Frontal cortex (tissue), 4 donors: ENCODE data around the gene LBHD1. TPM values are rescaled to one million over a fixed set of nuclear protein-coding genes. Genes with fewer than 3 reads are reported as not detected.
A peak's percentile ranks its signal among the peaks of the same experiment; 100 is the strongest.
"Not testable (repeated sequence)": the region's sequence is repeated elsewhere in the genome, so short reads cannot be mapped to it uniquely, and the experiment has no call there.

Source experiments
- DNase-seq, 2 donors: peaks; one replicate each; pipeline ENCODE4 v3.0.0; 2012; ENCODE audit warnings: low spot score in 2 of 2
- FAIRE-seq: peaks from 2 replicates; lab custom pipeline; 2012; peaks lifted over from hg19 to GRCh38; lab: Jason Lieb, UNC
- small RNA-seq: library from RNA; depleted of rRNA; stranded (forward); fragments of <200 nt; gene quantifications from one replicate; pipeline ENCODE3, GENCODE V24; 2014
- total RNA-seq: library from RNA; depleted of rRNA; stranded (reverse); fragments of >200 nt; gene quantifications from one replicate; pipeline ENCODE4 v1.2.3, GENCODE V29; 2014
- donor health status: control.
- donor health status: control.
- donor health status: control.

LBHD1 gene
- total RNA-seq, 1 donor from 2014 or later: 3.3 TPM

DNA sequence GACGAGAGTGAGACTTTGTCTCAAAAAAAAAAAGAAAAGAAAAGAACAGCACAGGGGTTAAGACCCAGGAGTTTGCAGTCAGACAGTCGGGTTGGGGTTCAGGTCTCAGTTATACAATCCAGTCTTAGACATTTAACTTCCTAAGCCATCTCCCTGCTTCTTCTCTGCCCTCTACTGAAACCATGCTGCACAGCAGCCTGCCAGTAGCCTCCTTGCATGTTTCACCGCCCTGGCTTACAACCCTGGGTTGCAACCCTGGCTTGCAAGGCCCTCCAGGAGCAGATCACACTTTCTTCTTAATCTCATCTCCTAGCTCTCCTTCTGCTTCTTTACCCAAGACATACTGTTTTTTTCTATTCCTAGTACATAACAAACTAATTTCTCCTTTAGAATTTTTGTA, 44.4 kb downstream of the LBHD1 start:
- no peak for FAIRE-seq
- no peak for DNase-seq

- FAIRE-seq: no peak
These were observed 49.5 kb downstream of the LBHD1 start for GRCh38 chr11:62622476-62623089.

GRCh38 chr11:62621567-62622470, 50.2 kb downstream of the LBHD1 start, which contains the start of gene B3GAT3:
TSS of gene B3GAT3 (minus strand) at chr11:62621986. CDS start at chr11:62621947, 39 bp downstream.
- peak; percentile 99 for DNase-seq
- no peak for FAIRE-seq

More at GRCh38 chr11:62622476-62623089, 49.5 kb downstream of the LBHD1 start:
- DNase-seq: no peak

DNA sequence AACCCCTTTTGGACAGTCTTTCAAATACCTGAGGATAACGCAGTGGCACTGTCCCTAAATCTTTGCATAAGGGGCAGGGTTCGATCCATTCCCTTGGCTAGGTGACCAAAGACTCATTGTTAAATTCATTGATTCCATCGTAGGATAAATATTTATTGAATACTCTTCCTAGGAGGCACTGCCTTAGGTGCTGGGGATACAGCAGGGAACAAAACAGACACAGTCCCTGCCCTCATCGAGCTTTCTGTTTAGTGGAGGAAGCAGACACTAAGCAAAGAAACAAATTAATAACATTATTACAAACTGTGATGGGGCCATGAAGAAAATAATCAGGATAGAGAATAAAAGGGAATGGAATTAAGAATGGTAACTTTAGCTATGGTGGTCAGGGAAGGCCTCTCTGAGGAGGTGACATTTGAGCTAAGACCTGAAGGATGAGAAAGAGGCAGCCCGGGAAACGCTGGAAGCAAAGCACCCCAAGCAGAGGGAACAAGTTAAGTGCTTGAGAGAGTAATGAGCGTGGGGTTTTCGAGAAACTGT, 51.0 kb downstream of the LBHD1 start:
- DNase-seq (no peak), FAIRE-seq (no peak)

- not testable (repeated sequence) for FAIRE-seq, DNase-seq
These were observed 55.1 kb downstream of the LBHD1 start for GRCh38 chr11:62616957-62617356.

DNA sequence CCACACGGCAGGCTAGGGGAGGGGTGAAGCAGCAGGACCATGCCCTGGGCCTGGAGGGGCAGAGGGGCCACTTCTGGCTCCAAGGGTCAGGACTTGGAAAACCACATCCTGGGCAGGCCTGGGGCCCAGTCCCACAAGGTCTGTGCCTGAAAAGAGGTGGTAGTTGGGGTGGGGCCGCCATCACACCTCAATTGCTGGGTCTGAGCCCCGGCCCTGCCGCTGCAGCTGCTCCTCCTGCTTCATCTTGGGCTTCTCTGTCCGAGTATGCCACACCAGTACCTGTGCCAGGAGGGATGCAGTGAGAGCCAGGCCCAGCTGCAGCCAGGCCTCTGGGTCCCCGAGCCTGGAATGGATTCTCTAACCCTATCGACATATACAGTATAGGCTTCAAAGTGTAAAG, 56.5 kb downstream of the LBHD1 start:
- DNase-seq (no peak), FAIRE-seq (no peak)

DNA sequence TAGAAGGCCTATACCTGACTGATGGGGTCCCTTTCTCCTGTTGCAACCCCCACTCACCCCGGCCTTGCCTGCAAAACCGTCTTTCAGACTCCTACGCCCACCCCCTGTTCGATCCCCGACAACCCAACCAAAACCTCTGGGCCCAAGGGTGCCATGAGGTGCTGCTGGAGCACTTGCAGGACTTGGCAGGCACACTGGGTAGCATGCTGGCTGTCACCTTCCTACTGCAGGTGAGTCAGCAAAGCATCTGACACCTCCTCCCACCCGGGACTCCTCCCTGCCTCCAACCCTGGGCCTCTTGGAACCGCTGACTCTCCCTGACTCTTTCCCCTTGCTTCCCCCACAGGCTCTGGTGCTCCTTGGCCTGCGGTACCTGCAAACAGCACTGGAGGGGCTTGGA, 57.8 kb downstream of the LBHD1 start:
- FAIRE-seq: no peak

GRCh38 chr11:62613291-62613778, 58.7 kb downstream of the LBHD1 start:
- FAIRE-seq (no peak), DNase-seq (no peak)

More for the DNA sequence above, 57.8 kb downstream of the LBHD1 start:
- no peak for DNase-seq

Small RNA genes within 50 kb of the gene (small RNA-seq; reads per million reads assigned to genes)
- gene SNORA57: not detected

Other genes starting within 250 kb of the LBHD1 start
- gene AHNAK, start 125.5 kb downstream of the LBHD1 start, total RNA-seq: 15.9 TPM
- 1,985 TPM for gene EEF1G, start 98.4 kb downstream of the LBHD1 start, total RNA-seq
- gene TUT1, start 80.7 kb downstream of the LBHD1 start, total RNA-seq: 4.5 TPM
- 154 TPM for gene MTA2, start 70.4 kb downstream of the LBHD1 start, total RNA-seq
- gene EML3, start 59.5 kb downstream of the LBHD1 start, total RNA-seq: 4.9 TPM
- gene ROM1, start 59.0 kb downstream of the LBHD1 start, total RNA-seq: 1.2 TPM
- gene B3GAT3, start 50.3 kb downstream of the LBHD1 start, total RNA-seq: 21.6 TPM
- gene GANAB, start 25.7 kb downstream of the LBHD1 start, total RNA-seq: 62.8 TPM
- 20.8 TPM for gene INTS5, start 19.0 kb downstream of the LBHD1 start, total RNA-seq
- 25.3 TPM for gene C11orf98, start 7.1 kb downstream of the LBHD1 start, total RNA-seq
- gene CSKMT, start 7.0 kb downstream of the LBHD1 start, total RNA-seq: 10.2 TPM
- gene UQCC3, start 594 bp downstream of the LBHD1 start, total RNA-seq: 5.7 TPM
- 84.8 TPM for gene UBXN1, start 6.8 kb upstream of the LBHD1 start, total RNA-seq
- 0.82 TPM for gene LRRN4CL, start 17.3 kb upstream of the LBHD1 start, total RNA-seq
- 149 TPM for gene BSCL2, start 35.2 kb upstream of the LBHD1 start, total RNA-seq
- gene GNG3, start 35.4 kb upstream of the LBHD1 start, total RNA-seq: 20.0 TPM
- gene HNRNPUL2, start 55.2 kb upstream of the LBHD1 start, total RNA-seq: 15.1 TPM
- gene TTC9C, start 56.2 kb upstream of the LBHD1 start, total RNA-seq: 26.9 TPM
- gene ZBTB3, start 81.9 kb upstream of the LBHD1 start, total RNA-seq: 17.1 TPM
- gene POLR2G, start 89.3 kb upstream of the LBHD1 start, total RNA-seq: 59.9 TPM
- gene TAF6L, start 99.1 kb upstream of the LBHD1 start, total RNA-seq: 15.1 TPM
- 17.1 TPM for gene TMEM179B, start 115.1 kb upstream of the LBHD1 start, total RNA-seq
- 14.7 TPM for gene TMEM223, start 119.7 kb upstream of the LBHD1 start, total RNA-seq
- 10.6 TPM for gene NXF1, start 133.2 kb upstream of the LBHD1 start, total RNA-seq
- gene STX5, start 159.8 kb upstream of the LBHD1 start, total RNA-seq: 31.0 TPM
- not detected for gene TEX54, start 160.6 kb upstream of the LBHD1 start, total RNA-seq
- gene WDR74, start 167.3 kb upstream of the LBHD1 start, total RNA-seq: 48.5 TPM
- gene SLC3A2, start 208.6 kb upstream of the LBHD1 start, total RNA-seq: 109 TPM
- gene CHRM1, start 249.1 kb upstream of the LBHD1 start, total RNA-seq: 14.3 TPM